HepG2 (cell line): ENCODE measurements around the gene NCOA4. TPM values are rescaled to one million over a fixed set of nuclear protein-coding genes. Genes with fewer than 3 reads are reported as not detected.

ENCODE experiments used
- HMG20A ChIP-seq: IDR thresholded peaks from 2 replicates; pipeline ENCODE4 v1.6.1; 2016; ENCODE audit warnings: borderline replicate concordance
- IKZF4 ChIP-seq: sonication (generic); formaldehyde crosslinking; IDR thresholded peaks from 2 replicates; pipeline ENCODE4 v1.5.1; 2020; ENCODE audit warnings: borderline replicate concordance, mild to moderate bottlenecking, low read depth, missing genetic modification reagents; ENCODE audit errors: not compliant biosample characterization
- KAT2B ChIP-seq: fragments of 150-350 bp; IDR thresholded peaks from 2 replicates; pipeline ENCODE4 v1.6.1; 2014; ENCODE audit warnings: low read depth, low read length, borderline replicate concordance
- KLF16 ChIP-seq, 2 experiments: sonication (generic) in 1 of 2; formaldehyde crosslinking in 1 of 2; IDR thresholded peaks; 2 replicates each; pipeline versions ENCODE4 v1.6.1 to v1.8.0; 2016 to 2023; ENCODE audit warnings: missing genetic modification reagents in 2 of 2, missing compliant biosample characterization in 1 of 2
- MTA1 ChIP-seq: sonication (generic); formaldehyde crosslinking; IDR thresholded peaks from 2 replicates; pipeline ENCODE4 v1.4.0; 2020; ENCODE audit warnings: missing genetic modification reagents, mild to moderate bottlenecking, borderline replicate concordance
- RBM22 ChIP-seq: fragments of 200-400 bp; formaldehyde crosslinking; optimal IDR thresholded peaks from 2 replicates; pipeline ENCODE3; 2017; ENCODE audit warnings: mild to moderate bottlenecking, low read length, moderate library complexity
- SUZ12 ChIP-seq: fragments of 150-350 bp; IDR thresholded peaks from 2 replicates; pipeline ENCODE4 v1.6.1; 2014; ENCODE audit warnings: low read depth, low read length
- ZKSCAN1 ChIP-seq: fragments of 150-350 bp; IDR thresholded peaks from 2 replicates; pipeline ENCODE4 v1.6.1; 2014; ENCODE audit warnings: low read length
- ZMYM3 ChIP-seq: sonication (generic); formaldehyde crosslinking; IDR thresholded peaks from 2 replicates; pipeline ENCODE4 v1.5.1; 2020; ENCODE audit warnings: mild to moderate bottlenecking, missing genetic modification reagents
- ZNF143 ChIP-seq: sonication (generic); formaldehyde crosslinking; IDR thresholded peaks from 2 replicates; pipeline ENCODE4 v1.4.0; 2020; ENCODE audit warnings: missing genetic modification reagents
- ZNF367 ChIP-seq: sonication (generic); formaldehyde crosslinking; IDR thresholded peaks from 2 replicates; pipeline ENCODE4 v1.4.0; 2020; ENCODE audit warnings: missing genetic modification reagents, borderline replicate concordance
- ZNF629 ChIP-seq: sonication (generic); formaldehyde crosslinking; conservative IDR thresholded peaks from 2 replicates; pipeline ENCODE4 v1.5.0; 2020; ENCODE audit warnings: missing genetic modification reagents
- polyA plus RNA-seq, 8 experiments: library from polyadenylated mRNA; depleted of rRNA in 3 of 8; stranded (reverse) in 7 of 8; unstranded in 1 of 8; fragments of >200 nt; fragmentation: Illumina TruSeq in 4 of 8; extraction: Trizol in 4 of 8; gene quantifications; 2 replicates each; pipeline versions ENCODE4 v1.2.1 to v1.2.3, GENCODE V29; 2011 to 2016; ENCODE audit warnings: low read depth in 4 of 8, missing spikeins in 1 of 8, mixed read lengths in 1 of 8; ENCODE audit not compliant: insufficient read depth in 1 of 8
- total RNA-seq, 5 experiments: library from RNA; depleted of rRNA; stranded (reverse); fragments of >200 nt; fragmentation: Illumina TruSeq; extraction: Trizol; gene quantifications; 2 replicates each; pipeline ENCODE4 v1.2.3, GENCODE V29; 2016; ENCODE audit warnings: low read depth in 1 of 5
- TF ChIP-seq, protein P1 (sequence below): sonication (generic); formaldehyde crosslinking; IDR thresholded peaks from 2 replicates; pipeline ENCODE4 v1.5.0; 2020; ENCODE audit warnings: mild to moderate bottlenecking, missing genetic modification reagents
- TF ChIP-seq, protein P2 (sequence below): sonication (generic); formaldehyde crosslinking; IDR thresholded peaks from 2 replicates; pipeline ENCODE4 v1.9.0; 2021; ENCODE audit warnings: mild to moderate bottlenecking, missing genetic modification reagents
- TF ChIP-seq, protein P3 (sequence below): sonication (generic); formaldehyde crosslinking; IDR thresholded peaks from 2 replicates; pipeline ENCODE4 v1.5.0; 2020; ENCODE audit warnings: missing genetic modification reagents
- TF ChIP-seq, protein P4 (sequence below): sonication (generic); formaldehyde crosslinking; conservative IDR thresholded peaks from 2 replicates; pipeline ENCODE4 v1.8.1; 2023; ENCODE audit warnings: missing genetic modification reagents
- TF ChIP-seq, protein P5 (sequence below): sonication (generic); formaldehyde crosslinking; IDR thresholded peaks from 2 replicates; pipeline ENCODE4 v1.8.1; 2022; ENCODE audit warnings: mild to moderate bottlenecking, missing genetic modification reagents

NCOA4 gene
- total and polyA plus RNA-seq, 2 of the 13 experiments (the other 11 are each of a cell fraction or from before 2014, with no cell fraction given): 306 to 400 TPM

DNA sequence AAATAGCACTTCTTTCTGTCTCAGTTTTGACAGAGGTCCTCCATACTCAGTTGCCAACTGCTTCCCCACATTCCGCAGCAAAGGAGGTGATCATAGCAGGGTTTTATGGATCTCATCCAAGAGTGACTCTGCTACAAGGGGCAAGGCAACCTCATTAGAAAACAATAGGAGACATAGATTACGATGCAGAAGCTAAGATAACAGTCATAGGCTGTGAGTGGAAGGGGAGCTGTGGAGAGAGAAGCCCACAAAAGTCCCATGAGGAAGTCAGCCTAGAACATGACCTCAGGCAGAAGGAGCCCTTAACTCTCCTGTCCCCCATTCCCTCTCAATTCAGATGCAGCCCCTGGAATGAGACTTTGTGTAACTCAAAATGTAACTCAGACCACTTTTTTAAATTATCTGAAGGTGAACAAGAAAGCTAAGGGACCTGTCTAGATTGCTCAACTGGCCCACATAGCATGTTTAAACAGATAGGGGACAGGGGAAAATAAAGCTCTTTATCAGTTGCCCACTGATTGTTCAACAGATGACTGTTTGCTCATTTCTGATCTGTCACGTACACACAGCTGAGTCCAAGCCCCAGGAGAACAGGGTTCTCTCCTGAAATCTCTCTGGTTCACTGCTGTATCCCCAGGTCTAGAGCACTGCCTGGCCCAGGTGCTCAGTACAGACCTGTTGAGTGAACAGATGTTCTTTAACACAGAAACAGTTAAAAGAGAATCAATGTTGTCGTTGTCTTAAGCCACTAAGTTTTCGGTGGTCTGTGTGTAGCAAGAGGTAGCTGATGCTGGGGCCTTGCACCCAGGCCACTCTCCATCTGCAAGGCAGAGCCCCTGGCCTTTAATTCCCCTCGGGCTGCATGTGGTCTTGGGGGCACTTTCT, 1.5 kb upstream of the NCOA4 start (continued):
- TF ChIP-seq, protein P1, sequence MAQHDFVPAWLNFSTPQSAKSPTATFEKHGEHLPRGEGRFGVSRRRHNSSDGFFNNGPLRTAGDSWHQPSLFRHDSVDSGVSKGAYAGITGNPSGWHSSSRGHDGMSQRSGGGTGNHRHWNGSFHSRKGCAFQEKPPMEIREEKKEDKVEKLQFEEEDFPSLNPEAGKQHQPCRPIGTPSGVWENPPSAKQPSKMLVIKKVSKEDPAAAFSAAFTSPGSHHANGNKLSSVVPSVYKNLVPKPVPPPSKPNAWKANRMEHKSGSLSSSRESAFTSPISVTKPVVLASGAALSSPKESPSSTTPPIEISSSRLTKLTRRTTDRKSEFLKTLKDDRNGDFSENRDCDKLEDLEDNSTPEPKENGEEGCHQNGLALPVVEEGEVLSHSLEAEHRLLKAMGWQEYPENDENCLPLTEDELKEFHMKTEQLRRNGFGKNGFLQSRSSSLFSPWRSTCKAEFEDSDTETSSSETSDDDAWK: no peak
- no peak; the same call in 1 of the 2 replicates for TF ChIP-seq ZMYM3 (CRISPR knock-in tag)
- TF ChIP-seq, protein P2, sequence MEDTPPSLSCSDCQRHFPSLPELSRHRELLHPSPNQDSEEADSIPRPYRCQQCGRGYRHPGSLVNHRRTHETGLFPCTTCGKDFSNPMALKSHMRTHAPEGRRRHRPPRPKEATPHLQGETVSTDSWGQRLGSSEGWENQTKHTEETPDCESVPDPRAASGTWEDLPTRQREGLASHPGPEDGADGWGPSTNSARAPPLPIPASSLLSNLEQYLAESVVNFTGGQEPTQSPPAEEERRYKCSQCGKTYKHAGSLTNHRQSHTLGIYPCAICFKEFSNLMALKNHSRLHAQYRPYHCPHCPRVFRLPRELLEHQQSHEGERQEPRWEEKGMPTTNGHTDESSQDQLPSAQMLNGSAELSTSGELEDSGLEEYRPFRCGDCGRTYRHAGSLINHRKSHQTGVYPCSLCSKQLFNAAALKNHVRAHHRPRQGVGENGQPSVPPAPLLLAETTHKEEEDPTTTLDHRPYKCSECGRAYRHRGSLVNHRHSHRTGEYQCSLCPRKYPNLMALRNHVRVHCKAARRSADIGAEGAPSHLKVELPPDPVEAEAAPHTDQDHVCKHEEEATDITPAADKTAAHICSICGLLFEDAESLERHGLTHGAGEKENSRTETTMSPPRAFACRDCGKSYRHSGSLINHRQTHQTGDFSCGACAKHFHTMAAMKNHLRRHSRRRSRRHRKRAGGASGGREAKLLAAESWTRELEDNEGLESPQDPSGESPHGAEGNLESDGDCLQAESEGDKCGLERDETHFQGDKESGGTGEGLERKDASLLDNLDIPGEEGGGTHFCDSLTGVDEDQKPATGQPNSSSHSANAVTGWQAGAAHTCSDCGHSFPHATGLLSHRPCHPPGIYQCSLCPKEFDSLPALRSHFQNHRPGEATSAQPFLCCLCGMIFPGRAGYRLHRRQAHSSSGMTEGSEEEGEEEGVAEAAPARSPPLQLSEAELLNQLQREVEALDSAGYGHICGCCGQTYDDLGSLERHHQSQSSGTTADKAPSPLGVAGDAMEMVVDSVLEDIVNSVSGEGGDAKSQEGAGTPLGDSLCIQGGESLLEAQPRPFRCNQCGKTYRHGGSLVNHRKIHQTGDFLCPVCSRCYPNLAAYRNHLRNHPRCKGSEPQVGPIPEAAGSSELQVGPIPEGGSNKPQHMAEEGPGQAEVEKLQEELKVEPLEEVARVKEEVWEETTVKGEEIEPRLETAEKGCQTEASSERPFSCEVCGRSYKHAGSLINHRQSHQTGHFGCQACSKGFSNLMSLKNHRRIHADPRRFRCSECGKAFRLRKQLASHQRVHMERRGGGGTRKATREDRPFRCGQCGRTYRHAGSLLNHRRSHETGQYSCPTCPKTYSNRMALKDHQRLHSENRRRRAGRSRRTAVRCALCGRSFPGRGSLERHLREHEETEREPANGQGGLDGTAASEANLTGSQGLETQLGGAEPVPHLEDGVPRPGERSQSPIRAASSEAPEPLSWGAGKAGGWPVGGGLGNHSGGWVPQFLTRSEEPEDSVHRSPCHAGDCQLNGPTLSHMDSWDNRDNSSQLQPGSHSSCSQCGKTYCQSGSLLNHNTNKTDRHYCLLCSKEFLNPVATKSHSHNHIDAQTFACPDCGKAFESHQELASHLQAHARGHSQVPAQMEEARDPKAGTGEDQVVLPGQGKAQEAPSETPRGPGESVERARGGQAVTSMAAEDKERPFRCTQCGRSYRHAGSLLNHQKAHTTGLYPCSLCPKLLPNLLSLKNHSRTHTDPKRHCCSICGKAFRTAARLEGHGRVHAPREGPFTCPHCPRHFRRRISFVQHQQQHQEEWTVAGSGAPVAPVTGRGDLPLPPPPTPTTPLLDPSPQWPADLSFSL (CRISPR knock-in tag): no peak
- TF ChIP-seq, protein P3, sequence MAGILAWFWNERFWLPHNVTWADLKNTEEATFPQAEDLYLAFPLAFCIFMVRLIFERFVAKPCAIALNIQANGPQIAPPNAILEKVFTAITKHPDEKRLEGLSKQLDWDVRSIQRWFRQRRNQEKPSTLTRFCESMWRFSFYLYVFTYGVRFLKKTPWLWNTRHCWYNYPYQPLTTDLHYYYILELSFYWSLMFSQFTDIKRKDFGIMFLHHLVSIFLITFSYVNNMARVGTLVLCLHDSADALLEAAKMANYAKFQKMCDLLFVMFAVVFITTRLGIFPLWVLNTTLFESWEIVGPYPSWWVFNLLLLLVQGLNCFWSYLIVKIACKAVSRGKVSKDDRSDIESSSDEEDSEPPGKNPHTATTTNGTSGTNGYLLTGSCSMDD: no peak
- no peak for TF ChIP-seq SUZ12
- TF ChIP-seq IKZF4 (CRISPR knock-in tag): no peak
- TF ChIP-seq ZNF143 (CRISPR knock-in tag): no peak
- TF ChIP-seq ZNF367 (CRISPR knock-in tag): no peak
- TF ChIP-seq, protein P4, sequence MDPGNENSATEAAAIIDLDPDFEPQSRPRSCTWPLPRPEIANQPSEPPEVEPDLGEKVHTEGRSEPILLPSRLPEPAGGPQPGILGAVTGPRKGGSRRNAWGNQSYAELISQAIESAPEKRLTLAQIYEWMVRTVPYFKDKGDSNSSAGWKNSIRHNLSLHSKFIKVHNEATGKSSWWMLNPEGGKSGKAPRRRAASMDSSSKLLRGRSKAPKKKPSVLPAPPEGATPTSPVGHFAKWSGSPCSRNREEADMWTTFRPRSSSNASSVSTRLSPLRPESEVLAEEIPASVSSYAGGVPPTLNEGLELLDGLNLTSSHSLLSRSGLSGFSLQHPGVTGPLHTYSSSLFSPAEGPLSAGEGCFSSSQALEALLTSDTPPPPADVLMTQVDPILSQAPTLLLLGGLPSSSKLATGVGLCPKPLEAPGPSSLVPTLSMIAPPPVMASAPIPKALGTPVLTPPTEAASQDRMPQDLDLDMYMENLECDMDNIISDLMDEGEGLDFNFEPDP (CRISPR knock-in tag): 0 out of 2 replicates have a peak, but pooled peaks have one; percentile 71
- peak; percentile 80; the same call in 1 of the 2 replicates for TF ChIP-seq HMG20A (CRISPR knock-in tag)
- TF ChIP-seq ZNF629 (CRISPR knock-in tag): 0 out of 2 replicates have a peak, but pooled peaks have one; percentile 1
- TF ChIP-seq, protein P5, sequence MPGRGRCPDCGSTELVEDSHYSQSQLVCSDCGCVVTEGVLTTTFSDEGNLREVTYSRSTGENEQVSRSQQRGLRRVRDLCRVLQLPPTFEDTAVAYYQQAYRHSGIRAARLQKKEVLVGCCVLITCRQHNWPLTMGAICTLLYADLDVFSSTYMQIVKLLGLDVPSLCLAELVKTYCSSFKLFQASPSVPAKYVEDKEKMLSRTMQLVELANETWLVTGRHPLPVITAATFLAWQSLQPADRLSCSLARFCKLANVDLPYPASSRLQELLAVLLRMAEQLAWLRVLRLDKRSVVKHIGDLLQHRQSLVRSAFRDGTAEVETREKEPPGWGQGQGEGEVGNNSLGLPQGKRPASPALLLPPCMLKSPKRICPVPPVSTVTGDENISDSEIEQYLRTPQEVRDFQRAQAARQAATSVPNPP: no peak
- 0 out of 2 replicates have a peak, but pooled peaks have one; percentile 23 for TF ChIP-seq ZKSCAN1
- TF ChIP-seq RBM22: peak; percentile 23
- TF ChIP-seq KLF16 (CRISPR knock-in tag; IDR thresholded peaks at IDR 0.05): peak in 1 of 2 experiments; percentile 46; a peak in 1 of 4 replicates
- no peak for TF ChIP-seq KAT2B
- no peak for TF ChIP-seq MTA1 (CRISPR knock-in tag)
